H1 (cell line): ENCODE data around the gene GTF2F1. TPM values are rescaled to one million over a fixed set of nuclear protein-coding genes. Genes with fewer than 3 reads are reported as not detected.

Experiments
- CTCF ChIA-PET: fragments of 300-600 bp; sonication (Branson Sonifier 250); formaldehyde crosslinking; loops from one replicate; lab custom pipeline; 2021; ENCODE audit not compliant: partially characterized antibody; lab: Charles Lee
- POLR2A ChIA-PET: fragments of 300-600 bp; sonication (Branson Sonifier 250); formaldehyde crosslinking; loops from one replicate; lab custom pipeline; 2021; ENCODE audit warnings: inconsistent platforms; ENCODE audit not compliant: partially characterized antibody; lab: Charles Lee
- DNase-seq, 2 experiments: peaks; one replicate each; pipeline versions ENCODE4 v3.0.0 to v3.0.0-alpha.2; 2010 to 2022; ENCODE audit warnings: low spot score in 2 of 2, low read depth in 1 of 2, mixed read lengths in 1 of 2
- FAIRE-seq: peaks from 2 replicates; lab custom pipeline; 2011; peaks lifted over from hg19 to GRCh38; lab: Jason Lieb, UNC
- H2AFZ ChIP-seq: 2 replicates; pipeline ENCODE4 v1.8.1; 2012; ENCODE audit warnings: low read length, inconsistent platforms
- H2AK5ac ChIP-seq: 2 replicates; pipeline ENCODE4 v1.6.1; 2013; ENCODE audit warnings: low read depth, low read length
- H2BK120ac ChIP-seq: replicated peaks from 2 replicates; pipeline ENCODE3; 2013; ENCODE audit warnings: low read depth, low read length, inconsistent platforms
- H2BK12ac ChIP-seq: 2 replicates; pipeline ENCODE4 v1.6.1; 2013; ENCODE audit warnings: low read depth, low read length
- H2BK15ac ChIP-seq: 2 replicates; pipeline ENCODE4 v1.6.1; 2013; ENCODE audit warnings: low read length
- H2BK20ac ChIP-seq: 2 replicates; pipeline ENCODE4 v1.6.1; 2013; ENCODE audit warnings: low read length
- H2BK5ac ChIP-seq: 2 replicates; pipeline ENCODE4 v1.6.1; 2013; ENCODE audit warnings: low read depth, low read length
- H3K14ac ChIP-seq: 2 replicates; pipeline ENCODE4 v1.6.1; 2013; ENCODE audit warnings: inconsistent platforms; ENCODE audit not compliant: insufficient read length
- H3K18ac ChIP-seq: 2 replicates; pipeline ENCODE4 v1.6.1; 2013; ENCODE audit warnings: low read length; ENCODE audit errors: extremely low read depth
- H3K23ac ChIP-seq: 2 replicates; pipeline ENCODE4 v1.6.1; 2013; ENCODE audit warnings: inconsistent platforms; ENCODE audit not compliant: insufficient read length
- H3K23me2 ChIP-seq: 2 replicates; pipeline ENCODE4 v1.6.1; 2013; ENCODE audit warnings: low read depth, low read length
- H3K27ac ChIP-seq: 2 replicates; pipeline ENCODE4 v1.6.1; 2011; ENCODE audit warnings: low read depth, low read length, inconsistent platforms
- H3K27me3 ChIP-seq, 4 experiments: replicated peaks in 1 of 4; 1 replicate in 1 of 4; 2 replicates in 3 of 4; pipeline versions ENCODE4 v1.6.1 to v1.8.1; 2011 to 2013; ENCODE audit warnings: low read length in 3 of 4, mild to moderate bottlenecking in 3 of 4, inconsistent platforms in 2 of 4, mixed read lengths in 2 of 4, moderate library complexity in 1 of 4; ENCODE audit not compliant: control insufficient read depth in 3 of 4, insufficient read depth in 3 of 4; ENCODE audit errors: extremely low read depth in 1 of 4
- H3K36me3 ChIP-seq, 4 experiments: 2 replicates each; pipeline versions ENCODE4 v1.6.1 to v1.8.1; 2011 to 2013; ENCODE audit warnings: mild to moderate bottlenecking in 4 of 4, low read length in 3 of 4, moderate library complexity in 2 of 4, control low read depth in 1 of 4, inconsistent platforms in 1 of 4; ENCODE audit not compliant: insufficient read depth in 4 of 4, control insufficient read depth in 2 of 4
- H3K4ac ChIP-seq: replicated peaks from 2 replicates; pipeline ENCODE3; 2013; ENCODE audit warnings: low read length, low read depth, mixed read lengths, inconsistent platforms; ENCODE audit not compliant: insufficient read length
- H3K4me1 ChIP-seq, 4 experiments: replicated peaks in 1 of 4; 1 replicate in 1 of 4; 2 replicates in 3 of 4; pipeline versions ENCODE4 v1.6.1 to v1.8.1; 2011 to 2013; ENCODE audit warnings: low read length in 3 of 4, inconsistent platforms in 2 of 4, mixed read lengths in 1 of 4; ENCODE audit not compliant: insufficient read depth in 4 of 4, control insufficient read depth in 3 of 4
- H3K4me2 ChIP-seq, 2 experiments: 2 replicates each; pipeline versions ENCODE4 v1.6.1 to v1.8.1; 2011 to 2013; ENCODE audit warnings: low read depth in 2 of 2, low read length in 2 of 2, control low read depth in 1 of 2, inconsistent platforms in 1 of 2, mild to moderate bottlenecking in 1 of 2; ENCODE audit not compliant: insufficient read depth in 1 of 2
- H3K4me3 ChIP-seq, 4 experiments: fragments of 200-600, 300-600 bp in 1 of 4; sonication (generic), shearing (Covaris generic), sonication (Bioruptor Twin) in 1 of 4; 2 replicates each; pipeline versions ENCODE4 v1.5.1 to v1.8.1; 2011 to 2016; ENCODE audit warnings: low read length in 4 of 4, low read depth in 3 of 4, control low read depth in 2 of 4, inconsistent platforms in 2 of 4, mild to moderate bottlenecking in 2 of 4, mixed read lengths in 1 of 4, moderate library complexity in 1 of 4; ENCODE audit not compliant: insufficient read depth in 2 of 4; ENCODE audit errors: extremely low read depth in 1 of 4
- H3K56ac ChIP-seq: replicated peaks from 2 replicates; pipeline ENCODE3; 2013; ENCODE audit warnings: low read depth, mild to moderate bottlenecking, mixed read lengths, low read length, inconsistent platforms; ENCODE audit not compliant: insufficient read length
- H3K79me1 ChIP-seq: 2 replicates; pipeline ENCODE4 v1.6.1; 2013; ENCODE audit warnings: low read depth, low read length, control low read depth
- H3K79me2 ChIP-seq, 2 experiments: 2 replicates each; pipeline versions ENCODE4 v1.6.1 to v1.8.1; 2012 to 2013; ENCODE audit warnings: low read length in 2 of 2, mild to moderate bottlenecking in 2 of 2, inconsistent platforms in 1 of 2; ENCODE audit not compliant: insufficient read depth in 2 of 2, control insufficient read depth in 1 of 2
- H3K9ac ChIP-seq, 4 experiments: replicated peaks in 1 of 4; 1 replicate in 1 of 4; 2 replicates in 3 of 4; pipeline versions ENCODE4 v1.6.1 to v1.8.1; 2011 to 2013; ENCODE audit warnings: low read depth in 3 of 4, low read length in 3 of 4, control low read depth in 2 of 4, mild to moderate bottlenecking in 2 of 4, moderate library complexity in 2 of 4, inconsistent platforms in 1 of 4; ENCODE audit errors: extremely low read depth in 1 of 4
- H3K9me3 ChIP-seq, 2 experiments: 2 replicates each; pipeline versions ENCODE4 v1.6.1 to v1.8.1; 2012 to 2013; ENCODE audit warnings: mild to moderate bottlenecking in 2 of 2, moderate library complexity in 2 of 2, control low read depth in 1 of 2, inconsistent platforms in 1 of 2, low read depth in 1 of 2, low read length in 1 of 2, mixed read lengths in 1 of 2; ENCODE audit not compliant: insufficient read depth in 2 of 2
- H4K20me1 ChIP-seq, 2 experiments: replicated peaks in 1 of 2; 2 replicates each; pipeline versions ENCODE3 to v1.8.1; 2011 to 2013; ENCODE audit warnings: inconsistent platforms in 2 of 2, low read length in 2 of 2, mild to moderate bottlenecking in 1 of 2; ENCODE audit not compliant: insufficient read depth in 2 of 2, control insufficient read depth in 1 of 2
- H4K5ac ChIP-seq: 2 replicates; pipeline ENCODE4 v1.6.1; 2013; ENCODE audit warnings: low read length, low read depth, mixed read lengths, inconsistent platforms; ENCODE audit not compliant: insufficient read length
- H4K8ac ChIP-seq: 2 replicates; pipeline ENCODE4 v1.8.0; 2013; ENCODE audit warnings: mild to moderate bottlenecking, moderate library complexity, low read length, inconsistent platforms; ENCODE audit not compliant: insufficient read depth; ENCODE audit errors: extremely low read depth
- H4K91ac ChIP-seq: replicated peaks from 2 replicates; pipeline ENCODE3; 2013; ENCODE audit warnings: low read length, mixed read lengths, inconsistent platforms; ENCODE audit not compliant: insufficient read length
- BACH1 ChIP-seq: IDR thresholded peaks from 2 replicates; pipeline ENCODE4 v1.6.1; 2012; ENCODE audit warnings: low read length, improper control_type of control experiment
- BCL11A ChIP-seq, 2 experiments: IDR thresholded peaks; one replicate each; pipeline ENCODE4 v1.6.1; 2011; ENCODE audit warnings: low read depth in 2 of 2, low read length in 2 of 2, mild to moderate bottlenecking in 2 of 2
- CBX5 ChIP-seq: fragments of 300-800, 300-1000 bp; sonication (generic); IDR thresholded peaks from 2 replicates; pipeline ENCODE4 v1.7.1; 2016; ENCODE audit warnings: antibody characterized with exemption, low read length, low read depth
- CREB1 ChIP-seq: IDR thresholded peaks from 2 replicates; pipeline ENCODE4 v1.6.1; 2012; ENCODE audit warnings: inconsistent platforms
- EZH2 ChIP-seq: fragments of 200-600 bp; sonication (generic); IDR thresholded peaks from 2 replicates; pipeline ENCODE4 v1.7.1; 2012; ENCODE audit warnings: low read depth, mild to moderate bottlenecking, moderate library complexity, low read length, inconsistent platforms; ENCODE audit not compliant: severe bottlenecking
- GTF2F1 ChIP-seq: IDR thresholded peaks from 2 replicates; pipeline ENCODE4 v1.6.1; 2012; ENCODE audit warnings: low read depth, low read length, improper control_type of control experiment, borderline replicate concordance
- KDM1A ChIP-seq: fragments of 200-600, 300-600 bp; sonication (generic); IDR thresholded peaks from 2 replicates; pipeline ENCODE4 v1.7.1; 2016; ENCODE audit warnings: mild to moderate bottlenecking, low read length, borderline replicate concordance
- KDM5A ChIP-seq: fragments of 200-600 bp; IDR thresholded peaks from 2 replicates; pipeline ENCODE4 v1.7.1; 2012; ENCODE audit warnings: mild to moderate bottlenecking, low read length, inconsistent platforms, mixed read lengths
- RBBP5 ChIP-seq: IDR thresholded peaks from 2 replicates; pipeline ENCODE4 v1.7.1; 2012; ENCODE audit warnings: low read depth, mild to moderate bottlenecking, inconsistent platforms, low read length, moderate library complexity, borderline replicate concordance
- RFX5 ChIP-seq: IDR thresholded peaks from 2 replicates; pipeline ENCODE4 v1.6.1; 2011; ENCODE audit warnings: low read depth, low read length, improper control_type of control experiment, borderline replicate concordance
- RXRA ChIP-seq: IDR thresholded peaks from 2 replicates; pipeline ENCODE4 v1.6.1; 2011; ENCODE audit warnings: low read depth, mild to moderate bottlenecking, low read length, moderate library complexity; ENCODE audit not compliant: insufficient read depth
- SAP30 ChIP-seq: fragments of 300-600 bp; sonication (generic); IDR thresholded peaks from 2 replicates; pipeline ENCODE4 v1.7.1; 2012; ENCODE audit warnings: low read length, moderate library complexity, mild to moderate bottlenecking, inconsistent platforms; ENCODE audit not compliant: insufficient read depth, insufficient replicate concordance
- SIN3A ChIP-seq, 2 experiments: IDR thresholded peaks in 1 of 2; conservative IDR thresholded peaks in 1 of 2; 2 replicates each; pipeline ENCODE4 v1.6.1; 2011 to 2012; ENCODE audit warnings: low read length in 2 of 2, improper control_type of control experiment in 1 of 2, low read depth in 1 of 2, mild to moderate bottlenecking in 1 of 2
- SP1 ChIP-seq: IDR thresholded peaks from 2 replicates; pipeline ENCODE4 v1.6.1; 2011; ENCODE audit warnings: low read depth, low read length
- TAF1 ChIP-seq: IDR thresholded peaks from 2 replicates; pipeline ENCODE4 v1.6.1; 2011; ENCODE audit warnings: mild to moderate bottlenecking, low read depth, low read length
- WGBS, 2 experiments: shearing (Covaris generic) in 1 of 2; methylation state at CpG; one replicate each; pipeline versions ENCODE4 v1.1.6 to v1.1.7; 2013 to 2015; ENCODE audit warnings: low lambda C conversion rate in 2 of 2, mixed read lengths in 2 of 2, inconsistent platforms in 1 of 2, low coverage in 1 of 2, missing lambda C conversion rate in 1 of 2; ENCODE audit not compliant: insufficient replicate concordance in 2 of 2, insufficient coverage in 1 of 2, insufficient read length in 1 of 2; ENCODE audit errors: extremely low coverage in 1 of 2, missing lambda C conversion rate in 1 of 2; 5-methylcytosine and 5-hydroxymethylcytosine counted together
- polyA plus RNA-seq, 7 experiments: library from polyadenylated mRNA; depleted of rRNA in 3 of 7; stranded (reverse) in 5 of 7; unstranded in 2 of 7; fragments of >200 nt in 5 of 7; fragments of 200-250 nt in 2 of 7; gene quantifications; 1 replicate in 5 of 7; 2 replicates in 1 of 7; 4 replicates in 1 of 7; pipeline versions ENCODE4 v1.2.1 to v1.2.3, GENCODE V29; 2011 to 2013; ENCODE audit warnings: missing spikeins in 2 of 7, mixed read lengths in 2 of 7
- total RNA-seq: library from RNA; stranded (reverse); fragmentation: NEBNext Ultra II Directional; extraction: Animal tissue kit (Norgen Biotek cat#: 25700); gene quantifications from 2 replicates; pipeline ENCODE4 v1.2.1, GENCODE V29; 2021

Gene GTF2F1
- total and polyA plus RNA-seq, 2 of the 8 experiments (the other 6 are each of a cell fraction or from before 2014, with no cell fraction given), result 29.3 to 56.3 TPM

DNA sequence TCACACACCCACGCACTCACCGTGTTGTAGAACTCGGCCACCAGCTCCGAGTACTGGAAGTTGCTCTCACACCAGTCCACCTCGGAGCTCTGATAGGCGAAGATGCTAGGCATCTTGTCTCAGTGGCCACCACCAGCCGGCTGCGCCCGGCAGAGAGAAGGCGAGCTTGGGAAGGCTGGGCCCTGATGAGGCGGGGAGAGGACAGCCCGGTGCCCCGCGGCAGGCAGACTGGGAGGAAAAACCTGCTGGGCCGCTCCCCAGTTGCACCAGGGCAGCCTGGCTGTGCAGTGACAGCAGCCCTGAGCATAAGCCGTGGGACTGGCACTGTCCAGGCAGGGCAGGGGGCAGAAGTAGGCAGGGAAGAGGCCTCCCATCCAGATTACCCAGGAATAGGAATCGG lies 59.5 kb downstream of the GTF2F1 start, which contains the start of gene ACER1:
Gene ACER1 (minus strand): TSS at position 174 of the 400 bp plus-strand sequence. CDS start 61 bp downstream, at position 113.
- no peak for DNase-seq
- CTCF ChIA-PET, result interaction anchor here (0.9 to 1.8 kb wide), 2 partner anchors 21 to 148 kb away, joined by 3 to 5 read pairs; partner anchors contain the start of gene DENND1C
- H4K5ac ChIP-seq, result no peak within 1 kb of the TSS
- TF ChIP-seq RXRA (no peak), BCL11A (IDR thresholded peaks at IDR 0.05; ENCODE audit: low read depth in 2 of 2, low read length in 2 of 2) (no peak), SP1 (no peak), BACH1 (no peak), EZH2 (no peak), KDM5A (no peak), TAF1 (no peak), GTF2F1 (no peak), RBBP5 (no peak), KDM1A (no peak), SIN3A (conservative IDR thresholded peaks at IDR 0.05 in 1 of 2, IDR thresholded peaks at IDR 0.05 in 1 of 2; ENCODE audit: low read depth in 1 of 2, low read length in 2 of 2) (no peak), RFX5 (no peak), CREB1 (no peak), CBX5 (no peak), SAP30 (no peak)

More for the DNA sequence above, 59.5 kb downstream of the GTF2F1 start, which contains the start of gene ACER1:
- no peak within 1 kb of the TSS for H2BK120ac ChIP-seq
- no peak within 1 kb of the TSS for H2BK5ac ChIP-seq
- no peak within 1 kb of the TSS for H3K9ac ChIP-seq
- H4K20me1 ChIP-seq, result no peaks in the 10 kb centered on the region
- WGBS, 2 experiments, result 86% methylated on average over 14 of the region's 17 CpGs; no CpG with 5 or more reads in 1 of the 2 experiments
- POLR2A ChIA-PET, result no interaction called here
- H3K27me3 ChIP-seq, result no peaks in the 10 kb centered on the region
- H3K23me2 ChIP-seq, result no peaks in the 10 kb centered on the region
- no peak within 1 kb of the TSS for H2BK12ac ChIP-seq
- H3K79me1 ChIP-seq, result no peaks in the 10 kb centered on the region
- no peak within 1 kb of the TSS for H2AK5ac ChIP-seq
- H3K23ac ChIP-seq, result no peak within 1 kb of the TSS
- H4K8ac ChIP-seq, result peak within 1 kb of the TSS; percentile 35; the same call in 1 of the 2 replicates
- 0 out of 2 replicates have a peak within 1 kb of the TSS, but pooled peaks have one; percentile 32 for H2AFZ ChIP-seq
- H3K4me1 ChIP-seq, result no peaks in the 10 kb centered on the region
- no peak within 1 kb of the TSS for H3K4ac ChIP-seq
- no peak within 1 kb of the TSS for H3K18ac ChIP-seq
- no peak within 1 kb of the TSS for H2BK20ac ChIP-seq
- no peak within 1 kb of the TSS for H3K27ac ChIP-seq
- no peak within 1 kb of the TSS for H3K14ac ChIP-seq
- no peaks in the 10 kb centered on the region; a peak in 2 of 4 replicates for H3K9me3 ChIP-seq
- H3K56ac ChIP-seq, result no peak within 1 kb of the TSS
- FAIRE-seq, result no peak
- H3K4me2 ChIP-seq, result no peak within 1 kb of the TSS
- H3K4me3 ChIP-seq, result no peak within 1 kb of the TSS
- no peaks in the 10 kb centered on the region for H3K79me2 ChIP-seq
- H3K36me3 ChIP-seq, result no peaks in the 10 kb centered on the region
- no peak within 1 kb of the TSS for H4K91ac ChIP-seq
- no peak within 1 kb of the TSS for H2BK15ac ChIP-seq
